Liver (tissue), 9 donors: ENCODE results near the gene CAPN1. TPM values are rescaled to one million over a fixed set of nuclear protein-coding genes. Genes with fewer than 3 reads are reported as not detected.

Source experiments
- DNase-seq: peaks from one replicate; pipeline ENCODE4 v3.0.0-alpha.2; 2017; ENCODE audit warnings: low spot score
- H3K27ac ChIP-seq, 2 donors: one replicate each; pipeline ENCODE4 v1.7.0; 2013; ENCODE audit warnings: inconsistent platforms in 2 of 2, low read length in 2 of 2, control low read depth in 1 of 2, low read depth in 1 of 2, mild to moderate bottlenecking in 1 of 2
- H3K27me3 ChIP-seq, 4 donors: one replicate each; pipeline versions ENCODE4 v1.6.1 to v1.7.0; 2013; ENCODE audit warnings: low read length in 3 of 4, inconsistent platforms in 1 of 4, mild to moderate bottlenecking in 1 of 4, moderate library complexity in 1 of 4; ENCODE audit not compliant: control insufficient read depth in 4 of 4, insufficient read depth in 4 of 4
- H3K36me3 ChIP-seq, 4 donors: one replicate each; pipeline versions ENCODE4 v1.6.1 to v1.7.0; 2013; ENCODE audit warnings: low read length in 3 of 4, mild to moderate bottlenecking in 3 of 4, low read depth in 1 of 4, moderate library complexity in 1 of 4; ENCODE audit not compliant: control insufficient read depth in 4 of 4, insufficient read depth in 3 of 4
- H3K4me1 ChIP-seq, 4 donors: one replicate each; pipeline versions ENCODE4 v1.6.1 to v1.7.0; 2013; ENCODE audit warnings: low read length in 3 of 4, mild to moderate bottlenecking in 3 of 4, moderate library complexity in 1 of 4; ENCODE audit not compliant: control insufficient read depth in 4 of 4, insufficient read depth in 4 of 4
- H3K4me3 ChIP-seq, 3 donors: one replicate each; pipeline versions ENCODE4 v1.6.1 to v1.7.0; 2013; ENCODE audit warnings: low read length in 3 of 3, control low read depth in 1 of 3, low read depth in 1 of 3, mild to moderate bottlenecking in 1 of 3
- H3K9ac ChIP-seq, 2 donors: one replicate each; pipeline ENCODE4 v1.7.0; 2013; ENCODE audit warnings: low read length in 2 of 2, mild to moderate bottlenecking in 2 of 2, moderate library complexity in 2 of 2, control low read depth in 1 of 2, low read depth in 1 of 2
- H3K9me3 ChIP-seq, 4 donors: one replicate each; pipeline versions ENCODE4 v1.6.1 to v1.7.0; 2013; ENCODE audit warnings: low read length in 3 of 4; ENCODE audit not compliant: control insufficient read depth in 4 of 4
- ATF3 ChIP-seq: IDR thresholded peaks from 2 replicates; pipeline ENCODE4 v1.6.1; 2016; ENCODE audit warnings: antibody characterized with exemption
- EGR1 ChIP-seq, 2 donors: IDR thresholded peaks; 2 replicates each; pipeline ENCODE4 v1.6.1; 2016 to 2018; ENCODE audit warnings: antibody characterized with exemption in 2 of 2, low read depth in 2 of 2
- FOXA1 ChIP-seq: IDR thresholded peaks from 2 replicates; pipeline ENCODE4 v1.6.1; 2016; ENCODE audit warnings: antibody characterized with exemption
- GABPA ChIP-seq, 2 donors: IDR thresholded peaks in 1 of 2; conservative IDR thresholded peaks in 1 of 2; 2 replicates each; pipeline ENCODE4 v1.6.1; 2016; ENCODE audit warnings: antibody characterized with exemption in 2 of 2, mild to moderate bottlenecking in 1 of 2, moderate library complexity in 1 of 2
- HNF4A ChIP-seq, 2 donors: conservative IDR thresholded peaks; 2 replicates each; pipeline ENCODE4 v1.6.1; 2016; ENCODE audit warnings: antibody characterized with exemption in 2 of 2, mild to moderate bottlenecking in 2 of 2
- HNF4G ChIP-seq: IDR thresholded peaks from 2 replicates; pipeline ENCODE4 v1.6.1; 2016; ENCODE audit warnings: antibody characterized with exemption
- JUND ChIP-seq, 2 donors: IDR thresholded peaks; 2 replicates each; pipeline ENCODE4 v1.6.1; 2016; ENCODE audit warnings: antibody characterized with exemption in 2 of 2
- NR2F2 ChIP-seq: IDR thresholded peaks from 2 replicates; pipeline ENCODE4 v1.6.1; 2016; ENCODE audit warnings: antibody characterized with exemption
- RAD21 ChIP-seq, 2 donors: IDR thresholded peaks; 2 replicates each; pipeline ENCODE4 v1.6.1; 2016; ENCODE audit warnings: antibody characterized with exemption in 2 of 2, mild to moderate bottlenecking in 2 of 2
- REST ChIP-seq: IDR thresholded peaks from 2 replicates; pipeline ENCODE4 v1.6.1; 2016; ENCODE audit warnings: antibody characterized with exemption, mild to moderate bottlenecking
- RXRA ChIP-seq, 2 donors: IDR thresholded peaks; 2 replicates each; pipeline ENCODE4 v1.6.1; 2017 to 2018; ENCODE audit warnings: antibody characterized with exemption in 2 of 2, mild to moderate bottlenecking in 1 of 2
- SP1 ChIP-seq: IDR thresholded peaks from 2 replicates; pipeline ENCODE4 v1.6.1; 2018; ENCODE audit warnings: antibody characterized with exemption, mild to moderate bottlenecking
- TAF1 ChIP-seq: conservative IDR thresholded peaks from 2 replicates; pipeline ENCODE4 v1.6.1; 2016; ENCODE audit warnings: antibody characterized with exemption, mild to moderate bottlenecking
- YY1 ChIP-seq: IDR thresholded peaks from 2 replicates; pipeline ENCODE4 v1.6.1; 2016; ENCODE audit warnings: antibody characterized with exemption, mild to moderate bottlenecking
- WGBS: extraction: QIAGEN DNeasy Blood & Tissue Kit; methylation state at CpG from one replicate; pipeline ENCODE4 v1.1.7; 2013; 5-methylcytosine and 5-hydroxymethylcytosine counted together
- polyA plus RNA-seq, 2 donors: library from polyadenylated mRNA; stranded (reverse) in 1 of 2; unstranded in 1 of 2; fragments of 200-250 nt in 1 of 2; fragments of >200 nt in 1 of 2; fragmentation: Nextera tagmentation in 1 of 2; extraction: Ambion mirVana in 1 of 2; gene quantifications; one replicate each; pipeline versions ENCODE4 v1.2.1 to v1.2.3, GENCODE V29; 2013 to 2015
- total RNA-seq, 2 donors: library from RNA; depleted of rRNA; stranded (reverse); fragments of >200 nt; gene quantifications; one replicate each; pipeline ENCODE4 v1.2.3, GENCODE V29; 2014
- TF ChIP-seq, protein P1 (sequence below): fragments of 150-350 bp; IDR thresholded peaks from 2 replicates; pipeline ENCODE4 v1.5.1; 2017; ENCODE audit warnings: improper control_type of control experiment, low read depth, low read length; ENCODE audit not compliant: missing input control
- TF ChIP-seq, protein P2 (sequence below): IDR thresholded peaks from 2 replicates; pipeline ENCODE4 v1.6.1; 2016; ENCODE audit warnings: antibody characterized with exemption
- donor health status: healthy.
- donor health status: healthy.
- donor health status: healthy.
- donor health status: healthy.
- donor health status: healthy.

CAPN1 gene
- total and polyA plus RNA-seq, 4 donors = 39.6 to 183 (median 65.1) TPM

- peaks cover 16 to 46% (median 31%) of the 10 kb centered on the region in 4 donors for H3K36me3 ChIP-seq
- H3K4me1 ChIP-seq = peaks cover 3 to 13% (median 9%) of the 10 kb centered on the region in 4 donors
- H3K9me3 ChIP-seq = no peaks in the 10 kb centered on the region
- no peak for TF ChIP-seq YY1
- TF ChIP-seq REST = no peak
- TF ChIP-seq NR2F2 = no peak
- TF ChIP-seq, protein P1, sequence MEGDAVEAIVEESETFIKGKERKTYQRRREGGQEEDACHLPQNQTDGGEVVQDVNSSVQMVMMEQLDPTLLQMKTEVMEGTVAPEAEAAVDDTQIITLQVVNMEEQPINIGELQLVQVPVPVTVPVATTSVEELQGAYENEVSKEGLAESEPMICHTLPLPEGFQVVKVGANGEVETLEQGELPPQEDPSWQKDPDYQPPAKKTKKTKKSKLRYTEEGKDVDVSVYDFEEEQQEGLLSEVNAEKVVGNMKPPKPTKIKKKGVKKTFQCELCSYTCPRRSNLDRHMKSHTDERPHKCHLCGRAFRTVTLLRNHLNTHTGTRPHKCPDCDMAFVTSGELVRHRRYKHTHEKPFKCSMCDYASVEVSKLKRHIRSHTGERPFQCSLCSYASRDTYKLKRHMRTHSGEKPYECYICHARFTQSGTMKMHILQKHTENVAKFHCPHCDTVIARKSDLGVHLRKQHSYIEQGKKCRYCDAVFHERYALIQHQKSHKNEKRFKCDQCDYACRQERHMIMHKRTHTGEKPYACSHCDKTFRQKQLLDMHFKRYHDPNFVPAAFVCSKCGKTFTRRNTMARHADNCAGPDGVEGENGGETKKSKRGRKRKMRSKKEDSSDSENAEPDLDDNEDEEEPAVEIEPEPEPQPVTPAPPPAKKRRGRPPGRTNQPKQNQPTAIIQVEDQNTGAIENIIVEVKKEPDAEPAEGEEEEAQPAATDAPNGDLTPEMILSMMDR = no peak
- no peak for TF ChIP-seq HNF4G
- H3K4me3 ChIP-seq = no peak overlapping the region
- no peak overlapping the region for H3K27ac ChIP-seq
- H3K27me3 ChIP-seq = no peaks in the 10 kb centered on the region
- no peak for DNase-seq
- H3K9ac ChIP-seq = no peak overlapping the region
- 96% methylated on average over 9 of the region's 9 CpGs for WGBS
Observed at GRCh38 chr11:65186701-65187100, 5.0 kb downstream of the CAPN1 start.

DNA sequence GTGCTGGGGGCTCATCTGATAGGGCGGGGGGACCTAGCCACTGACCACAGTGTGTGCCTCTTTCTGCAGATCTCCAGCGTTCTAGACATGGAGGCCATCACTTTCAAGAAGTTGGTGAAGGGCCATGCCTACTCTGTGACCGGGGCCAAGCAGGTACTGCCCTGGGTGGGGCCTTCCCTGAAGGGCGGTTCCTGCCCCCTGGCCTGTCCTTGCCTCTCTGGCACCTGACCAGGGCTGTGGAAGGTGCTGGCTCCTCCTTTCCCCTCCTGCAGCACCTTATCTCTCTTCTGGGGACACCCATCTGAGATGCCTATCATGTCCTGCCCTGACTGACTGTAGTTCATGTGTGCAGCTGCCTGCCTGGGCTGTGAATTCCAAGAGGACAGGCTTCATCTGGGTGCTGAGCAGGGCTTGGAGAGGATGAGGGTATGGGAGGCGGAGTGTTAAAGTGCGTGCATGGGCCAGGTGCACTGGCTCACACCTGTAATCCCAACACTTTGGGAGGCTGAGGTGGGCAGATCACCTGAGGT is 5.5 kb downstream of the CAPN1 start:
- H3K27ac ChIP-seq = no peak overlapping the region
- TF ChIP-seq HNF4A (conservative IDR thresholded peaks at IDR 0.05) (no peak), GABPA (IDR thresholded peaks at IDR 0.05 in 1 of 2, conservative IDR thresholded peaks at IDR 0.05 in 1 of 2) (no peak), NR2F2 (no peak), RXRA (IDR thresholded peaks at IDR 0.05) (no peak), HNF4G (no peak), JUND (IDR thresholded peaks at IDR 0.05) (no peak), EGR1 (IDR thresholded peaks at IDR 0.05; ENCODE audit: low read depth in 2 of 2) (no peak), ATF3 (no peak), REST (no peak), TAF1 (no peak), SP1 (no peak), FOXA1 (no peak), RAD21 (IDR thresholded peaks at IDR 0.05) (no peak)
- TF ChIP-seq, protein P2, sequence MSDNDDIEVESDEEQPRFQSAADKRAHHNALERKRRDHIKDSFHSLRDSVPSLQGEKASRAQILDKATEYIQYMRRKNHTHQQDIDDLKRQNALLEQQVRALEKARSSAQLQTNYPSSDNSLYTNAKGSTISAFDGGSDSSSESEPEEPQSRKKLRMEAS = no peak
- H3K9ac ChIP-seq = no peak overlapping the region
- peaks cover 3 to 10% (median 7%) of the 10 kb centered on the region in 4 donors for H3K4me1 ChIP-seq
- no peak overlapping the region for H3K4me3 ChIP-seq
- peaks cover 16 to 49% (median 32%) of the 10 kb centered on the region in 4 donors for H3K36me3 ChIP-seq
- H3K27me3 ChIP-seq = no peaks in the 10 kb centered on the region
- DNase-seq = no peak
- no peaks in the 10 kb centered on the region for H3K9me3 ChIP-seq
- WGBS = 94% methylated on average over 6 of the region's 6 CpGs
